Glutamatergic neuron (in vitro differentiated cells): ENCODE results near the gene ART4. TPM values are rescaled to one million over a fixed set of nuclear protein-coding genes. Genes with fewer than 3 reads are reported as not detected.

Experiments used
- DNase-seq: peaks from one replicate; pipeline ENCODE4 v3.0.0; 2022
- H3K27ac Mint-ChIP-seq: one replicate; pipeline ENCODE4 v1.8.0; 2020; ENCODE audit warnings: mild to moderate bottlenecking, mixed read lengths, inconsistent platforms; ENCODE audit not compliant: unreplicated experiment
- H3K27me3 Mint-ChIP-seq: one replicate; pipeline ENCODE4 v1.8.0; 2020; ENCODE audit warnings: mild to moderate bottlenecking, moderate library complexity, mixed read lengths, inconsistent platforms; ENCODE audit not compliant: unreplicated experiment
- H3K36me3 Mint-ChIP-seq: one replicate; pipeline ENCODE4 v1.8.0; 2020; ENCODE audit warnings: mild to moderate bottlenecking, mixed read lengths, inconsistent platforms; ENCODE audit not compliant: unreplicated experiment
- H3K4me1 Mint-ChIP-seq: one replicate; pipeline ENCODE4 v1.8.0; 2020; ENCODE audit warnings: mild to moderate bottlenecking, low read depth, mixed read lengths, inconsistent platforms; ENCODE audit not compliant: unreplicated experiment
- H3K4me3 Mint-ChIP-seq: one replicate; pipeline ENCODE4 v1.8.0; 2020; ENCODE audit warnings: mild to moderate bottlenecking, mixed read lengths, inconsistent platforms; ENCODE audit not compliant: unreplicated experiment
- H3K9me3 Mint-ChIP-seq: one replicate; pipeline ENCODE4 v1.8.0; 2020; ENCODE audit warnings: mild to moderate bottlenecking, moderate library complexity, mixed read lengths, inconsistent platforms; ENCODE audit not compliant: unreplicated experiment
- CTCF ChIP-seq: fragments of 200-600 bp; sonication (generic); IDR thresholded peaks from one replicate; pipeline ENCODE4 v1.5.0; 2021; ENCODE audit not compliant: partially characterized antibody, unreplicated experiment
- total RNA-seq: library from RNA; stranded (reverse); fragmentation: NEBNext Ultra II Directional; extraction: Animal tissue kit (Norgen Biotek cat#: 25700); gene quantifications from one replicate; pipeline ENCODE4 v1.2.1, GENCODE V29; 2021; ENCODE audit not compliant: unreplicated experiment

Gene ART4
- total RNA-seq, 1 donor from 2014 or later = not detected

- no peaks in the 10 kb centered on the region for H3K9me3 Mint-ChIP-seq
- H3K4me1 Mint-ChIP-seq = no peaks in the 10 kb centered on the region
- no peak for DNase-seq
- H3K36me3 Mint-ChIP-seq = no peaks in the 10 kb centered on the region
- H3K4me3 Mint-ChIP-seq = no peak overlapping the region
- H3K27me3 Mint-ChIP-seq = no peaks in the 10 kb centered on the region
- H3K27ac Mint-ChIP-seq = no peak overlapping the region
- no peak for TF ChIP-seq CTCF
Observed at GRCh38 chr12:14852880-14853279, 9.6 kb upstream of the ART4 start.

- no peak for DNase-seq
- H3K4me3 Mint-ChIP-seq = no peak overlapping the region
- H3K4me1 Mint-ChIP-seq = no peaks in the 10 kb centered on the region
- H3K27me3 Mint-ChIP-seq = no peaks in the 10 kb centered on the region
- TF ChIP-seq CTCF = no peak
- no peaks in the 10 kb centered on the region for H3K9me3 Mint-ChIP-seq
- H3K27ac Mint-ChIP-seq = no peak overlapping the region
- H3K36me3 Mint-ChIP-seq = no peaks in the 10 kb centered on the region
Observed at GRCh38 chr12:14850929-14851663, 7.8 kb upstream of the ART4 start.

GRCh38 chr12:14849661-14850060 is 6.3 kb upstream of the ART4 start:
- no peaks in the 10 kb centered on the region for H3K4me1 Mint-ChIP-seq
- H3K4me3 Mint-ChIP-seq = no peak overlapping the region
- H3K9me3 Mint-ChIP-seq = no peaks in the 10 kb centered on the region
- no peak for DNase-seq
- TF ChIP-seq CTCF = no peak
- no peaks in the 10 kb centered on the region for H3K36me3 Mint-ChIP-seq
- no peaks in the 10 kb centered on the region for H3K27me3 Mint-ChIP-seq
- no peak overlapping the region for H3K27ac Mint-ChIP-seq

GRCh38 chr12:14846876-14847580 is 3.7 kb upstream of the ART4 start:
- no peak for DNase-seq
- Mint-ChIP-seq H3K27me3 (peaks cover 1% of the 10 kb centered on the region), H3K4me1 (no peaks in the 10 kb centered on the region), H3K36me3 (no peaks in the 10 kb centered on the region), H3K4me3 (no peak overlapping the region), H3K9me3 (no peaks in the 10 kb centered on the region), H3K27ac (no peak overlapping the region)
- TF ChIP-seq CTCF = no peak

- DNase-seq = no peak
- Mint-ChIP-seq H3K27me3 (peaks cover 1% of the 10 kb centered on the region), H3K4me3 (no peak overlapping the region), H3K36me3 (no peaks in the 10 kb centered on the region), H3K4me1 (no peaks in the 10 kb centered on the region), H3K9me3 (no peaks in the 10 kb centered on the region), H3K27ac (no peak overlapping the region)
- TF ChIP-seq CTCF = no peak
Observed at GRCh38 chr12:14846042-14846587, 2.8 kb upstream of the ART4 start.
